ENCODE results near the gene CYP2F1. TPM values are rescaled to one million over a fixed set of nuclear protein-coding genes. Genes with fewer than 3 reads are reported as not detected.
"Not testable (repeated sequence)": the region's sequence is repeated elsewhere in the genome, so short reads cannot be mapped to it uniquely, and the experiment has no call there.

The CYP2F1 gene
- total RNA-seq, 1 donor from 2014 or later, result not detected

DNA sequence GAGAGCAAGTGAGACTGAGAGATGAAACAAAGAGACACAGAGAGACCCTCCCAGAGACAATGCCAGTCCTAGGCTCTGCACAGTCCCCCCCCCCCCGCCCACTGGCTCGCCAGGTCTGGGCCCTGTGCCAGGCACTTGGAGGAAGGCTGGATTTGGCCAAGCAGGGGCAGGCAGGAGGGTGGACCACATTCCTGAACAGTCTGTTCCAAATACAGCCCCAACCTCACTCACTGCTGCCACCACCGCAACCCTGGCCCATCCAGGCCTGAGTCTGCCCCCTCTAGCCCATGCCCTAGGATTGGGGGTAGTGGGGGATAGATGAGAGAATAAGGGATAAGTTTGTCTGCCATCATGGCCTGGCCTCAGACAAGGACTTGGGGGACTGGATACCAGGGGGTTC lies 19.0 kb downstream of the CYP2F1 start:
- no peak for DNase-seq (ENCODE audit: low spot score)
- H3K9me3 Mint-ChIP-seq, result no peaks in the 10 kb centered on the region
- H3K4me3 Mint-ChIP-seq, result no peak overlapping the region
- peaks cover 8% of the 10 kb centered on the region for H3K4me1 Mint-ChIP-seq (ENCODE audit: low read depth)
- intact Hi-C loops (cut with micrococcal nuclease), result no loop called here
- peak overlapping the region; percentile 50 for H3K27ac Mint-ChIP-seq
- H3K36me3 Mint-ChIP-seq (ENCODE audit: low read depth), result no peaks in the 10 kb centered on the region
- peaks cover 44% of the 10 kb centered on the region for H3K27me3 Mint-ChIP-seq (ENCODE audit: insufficient read depth)

DNA sequence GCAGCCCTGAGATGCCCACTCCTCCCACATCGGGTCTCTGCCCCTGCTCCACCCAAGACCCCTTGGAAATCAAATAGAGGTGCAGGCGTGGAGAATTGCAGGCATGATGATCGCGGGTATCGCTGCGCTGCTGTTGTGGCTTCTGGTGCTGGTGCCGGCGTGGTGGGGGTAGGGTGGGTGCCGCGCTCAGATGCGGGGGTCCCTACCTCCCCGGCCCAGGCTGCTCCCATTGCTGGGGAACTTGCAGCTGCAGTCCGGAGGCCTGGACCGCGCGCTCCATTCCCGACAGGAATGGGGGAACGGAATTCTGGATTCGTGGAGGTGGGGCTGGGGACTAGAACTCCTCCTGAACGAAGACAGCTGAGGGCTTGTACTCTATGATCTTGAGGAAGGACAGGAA lies 20.4 kb downstream of the CYP2F1 start:
- Mint-ChIP-seq H3K27me3 (ENCODE audit: insufficient read depth) (peaks cover 36% of the 10 kb centered on the region), H3K27ac (no peak overlapping the region), H3K36me3 (ENCODE audit: low read depth) (no peaks in the 10 kb centered on the region), H3K4me3 (peak overlapping the region; percentile 66), H3K4me1 (ENCODE audit: low read depth) (peaks cover 5% of the 10 kb centered on the region), H3K9me3 (no peaks in the 10 kb centered on the region)
- intact Hi-C loops (cut with micrococcal nuclease), result no loop called here
- no peak for DNase-seq (ENCODE audit: low spot score)

DNA sequence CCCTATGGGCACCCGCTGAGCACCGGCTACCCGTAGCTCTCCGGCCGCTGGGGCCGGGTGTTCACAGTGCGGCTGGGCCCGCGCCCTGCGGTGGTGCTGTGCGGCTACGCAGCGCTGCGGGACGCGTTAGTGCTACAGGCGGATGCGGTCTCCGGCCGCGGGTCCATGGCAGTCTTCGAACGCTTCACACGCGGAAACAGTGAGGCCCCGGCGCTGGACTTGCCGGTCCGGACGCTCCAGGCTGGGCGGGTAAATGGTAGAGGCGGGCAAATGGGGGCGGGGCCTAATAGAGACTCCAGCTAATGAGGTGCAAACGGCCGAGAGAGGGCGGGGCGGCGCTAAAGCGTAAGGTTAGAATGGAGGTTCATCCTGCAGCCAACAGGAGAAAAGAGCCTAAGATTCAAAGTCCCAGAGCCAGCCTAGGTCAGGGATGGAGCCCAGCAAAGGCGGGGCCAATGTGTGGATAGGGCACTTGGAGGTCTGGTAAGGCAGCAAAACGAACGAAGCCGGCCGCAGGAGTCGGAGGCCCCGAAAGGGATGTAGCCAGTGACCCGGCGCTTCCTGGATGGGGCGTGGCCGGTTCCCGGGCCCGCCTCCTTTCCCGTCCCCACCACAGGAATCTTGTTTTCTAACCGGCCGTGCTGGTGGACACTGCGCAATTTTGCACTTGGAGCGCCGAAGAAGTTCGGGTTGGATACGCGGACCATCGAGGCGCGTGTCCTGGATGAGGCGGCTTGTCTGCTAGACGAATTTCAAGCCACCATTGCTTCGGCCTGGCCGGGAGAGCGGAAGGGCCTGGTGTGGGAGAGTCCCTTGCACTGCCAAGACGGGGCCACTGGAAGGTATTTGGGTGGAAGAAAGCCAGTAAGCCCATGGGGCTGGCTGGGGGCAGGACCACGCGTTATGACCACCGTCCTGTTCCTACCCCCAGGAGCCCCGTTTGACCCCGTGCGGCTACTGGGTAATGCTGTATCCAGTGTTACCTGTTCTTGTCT lies 21.5 kb downstream of the CYP2F1 start:
- peak; percentile 8 for DNase-seq (ENCODE audit: low spot score)
- intact Hi-C loops (cut with micrococcal nuclease), result not testable (repeated sequence)

DNA sequence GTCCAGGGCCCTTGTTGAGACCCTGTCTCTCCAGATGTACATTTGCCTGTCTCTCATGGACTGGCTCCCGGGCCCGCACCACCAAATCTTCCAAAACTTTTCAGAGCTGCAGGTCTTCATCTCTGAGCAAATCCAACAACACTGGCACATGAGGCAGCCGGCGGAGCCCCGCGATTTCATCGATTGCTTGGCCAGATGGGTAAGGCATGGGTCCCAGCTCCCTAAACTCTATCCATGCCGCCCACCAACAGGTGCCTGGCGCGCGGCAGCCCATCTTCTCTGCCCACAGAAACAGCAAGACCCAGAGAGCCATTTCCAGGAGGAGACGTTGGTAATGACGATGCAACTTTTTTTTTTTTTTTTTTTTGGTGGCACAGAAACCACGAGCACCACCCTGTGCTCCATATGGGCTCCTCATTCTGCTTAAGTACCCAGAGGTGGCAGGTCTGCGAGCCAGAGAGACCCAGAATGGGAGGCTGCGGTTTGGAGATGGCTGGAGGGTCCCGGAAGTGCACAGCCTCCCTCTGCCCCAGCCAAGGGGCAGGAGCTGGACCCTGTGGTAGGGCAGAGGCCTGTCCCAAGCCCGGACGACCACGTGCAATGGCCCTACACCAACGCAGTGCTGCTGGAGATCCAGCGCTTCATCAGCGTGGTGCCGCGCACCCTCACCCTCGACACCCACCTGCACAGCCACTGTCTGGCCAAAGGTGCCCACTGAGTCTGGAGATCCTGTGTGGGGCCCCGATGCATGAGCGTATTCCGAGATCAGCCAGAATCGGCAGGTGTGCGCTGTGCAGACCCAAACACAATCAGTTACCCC lies 22.6 kb downstream of the CYP2F1 start:
- no peak overlapping the region for H3K27ac Mint-ChIP-seq
- no peaks in the 10 kb centered on the region for H3K9me3 Mint-ChIP-seq
- intact Hi-C loops (cut with micrococcal nuclease), result no loop called here
- no peak for DNase-seq (ENCODE audit: low spot score)
- peak overlapping the region; percentile 87 for H3K4me3 Mint-ChIP-seq
- peaks cover 18% of the 10 kb centered on the region for H3K27me3 Mint-ChIP-seq (ENCODE audit: insufficient read depth)
- H3K36me3 Mint-ChIP-seq (ENCODE audit: low read depth), result no peaks in the 10 kb centered on the region
- peaks cover 5% of the 10 kb centered on the region for H3K4me1 Mint-ChIP-seq (ENCODE audit: low read depth)

More for the DNA sequence above, 21.5 kb downstream of the CYP2F1 start:
- Mint-ChIP-seq H3K27ac (peak overlapping the region; percentile 61), H3K27me3 (ENCODE audit: insufficient read depth) (peaks cover 28% of the 10 kb centered on the region), H3K4me3 (peak overlapping the region; percentile 87)
- H3K4me1 Mint-ChIP-seq (ENCODE audit: low read depth); H3K9me3 Mint-ChIP-seq; H3K36me3 Mint-ChIP-seq (ENCODE audit: low read depth): not testable (repeated sequence)

DNA sequence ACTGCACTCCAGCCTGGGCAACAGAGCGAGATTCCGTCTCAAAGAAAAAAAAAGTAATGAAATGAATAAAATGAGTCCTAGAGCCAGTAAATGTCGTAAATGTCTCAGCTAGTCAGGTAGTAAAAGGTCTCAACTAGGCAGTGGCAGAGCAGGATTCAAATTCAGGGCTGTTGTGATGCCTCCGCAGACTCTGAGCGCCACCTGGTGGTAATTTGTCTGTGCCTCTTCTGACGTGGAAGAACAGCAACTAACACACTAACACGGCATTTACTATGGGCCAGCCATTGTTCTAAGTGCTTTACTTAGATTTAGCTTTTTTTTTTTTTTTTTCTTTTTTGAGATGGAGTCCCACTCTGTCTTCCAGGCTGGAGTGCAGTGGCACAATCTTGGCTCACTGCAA lies 30.2 kb downstream of the CYP2F1 start:
- Mint-ChIP-seq H3K4me1 (ENCODE audit: low read depth) (no peaks in the 10 kb centered on the region), H3K4me3 (no peak overlapping the region), H3K27me3 (ENCODE audit: insufficient read depth) (peaks cover 18% of the 10 kb centered on the region), H3K36me3 (ENCODE audit: low read depth) (no peaks in the 10 kb centered on the region), H3K9me3 (no peaks in the 10 kb centered on the region), H3K27ac (no peak overlapping the region)
- peak; percentile 80 for DNase-seq (ENCODE audit: low spot score)
- intact Hi-C loops (cut with micrococcal nuclease), result loop anchor here (1.0 to 5.0 kb wide), 4 partner anchors 18 to 482 kb away; no protein-coding TSS in a partner anchor

DNA sequence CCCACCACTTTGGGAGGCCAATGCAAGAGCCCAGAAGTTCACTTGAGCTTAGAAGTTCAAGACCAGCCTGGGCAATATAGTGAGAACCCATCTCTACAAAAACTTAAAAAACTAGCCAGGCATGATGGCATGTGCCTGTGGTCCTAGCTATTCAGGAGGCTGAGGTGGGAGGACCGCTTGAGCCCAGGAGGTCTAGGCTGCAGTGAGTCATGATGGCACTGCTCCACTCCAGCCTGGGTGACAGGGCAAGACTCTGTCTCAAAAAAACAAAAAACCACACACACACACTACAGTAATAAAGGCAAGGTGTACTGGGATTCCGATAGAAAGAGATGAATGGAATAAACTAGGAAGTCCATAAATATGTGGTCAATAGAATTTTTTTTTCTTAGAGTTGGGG lies 35.6 kb downstream of the CYP2F1 start:
- Mint-ChIP-seq H3K4me1 (ENCODE audit: low read depth) (no peaks in the 10 kb centered on the region), H3K27me3 (ENCODE audit: insufficient read depth) (peaks cover 23% of the 10 kb centered on the region), H3K36me3 (ENCODE audit: low read depth) (no peaks in the 10 kb centered on the region), H3K27ac (no peak overlapping the region), H3K4me3 (no peak overlapping the region), H3K9me3 (no peaks in the 10 kb centered on the region)
- intact Hi-C loops (cut with micrococcal nuclease), result no loop called here
- DNase-seq (ENCODE audit: low spot score), result no peak

DNA sequence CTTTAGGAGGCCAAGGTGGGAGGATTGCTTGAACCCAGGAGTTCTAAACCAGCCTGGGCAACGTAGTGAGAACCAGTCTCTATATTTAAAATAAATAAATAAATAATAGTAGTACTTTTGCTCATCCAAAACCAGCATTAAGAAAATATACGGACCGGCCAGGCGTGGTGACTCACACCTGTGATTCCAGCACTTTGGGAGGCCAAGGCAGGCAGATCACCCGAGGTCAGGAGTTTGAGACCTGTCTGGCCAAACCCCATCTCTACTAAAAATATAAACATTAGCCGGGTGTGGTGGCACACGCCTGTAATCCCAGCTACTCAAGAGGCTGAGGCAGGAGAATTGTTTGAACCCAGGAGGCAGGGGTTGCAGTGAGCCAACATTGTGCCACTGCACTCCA lies 36.8 kb downstream of the CYP2F1 start:
- H3K4me3 Mint-ChIP-seq; intact Hi-C loops (cut with micrococcal nuclease); H3K27ac Mint-ChIP-seq; DNase-seq (ENCODE audit: low spot score); H3K4me1 Mint-ChIP-seq (ENCODE audit: low read depth); H3K36me3 Mint-ChIP-seq (ENCODE audit: low read depth); H3K9me3 Mint-ChIP-seq: not testable (repeated sequence)
- peaks cover 20% of the 10 kb centered on the region for H3K27me3 Mint-ChIP-seq (ENCODE audit: insufficient read depth)

DNA sequence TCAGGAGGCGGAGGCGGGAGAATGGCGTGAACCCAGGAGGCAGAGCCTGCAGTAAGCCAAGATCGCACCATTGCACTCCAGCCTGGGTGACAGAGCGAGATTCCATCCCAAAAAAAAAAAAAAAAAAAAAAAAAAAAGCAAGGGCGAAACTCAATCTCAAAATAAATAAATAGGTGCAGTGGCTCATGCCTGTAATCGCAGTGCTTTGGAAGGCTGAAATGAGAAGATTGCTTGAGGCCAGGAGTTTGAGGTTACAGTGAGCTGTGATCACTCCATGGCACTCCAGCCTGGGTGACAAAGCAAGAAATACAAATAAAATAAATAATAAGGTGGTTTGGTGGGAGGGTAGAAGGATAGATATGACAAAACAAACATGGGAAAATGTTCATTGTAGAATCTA lies 39.8 kb downstream of the CYP2F1 start:
- Mint-ChIP-seq H3K36me3 (ENCODE audit: low read depth) (no peaks in the 10 kb centered on the region), H3K4me3 (no peak overlapping the region), H3K27ac (no peak overlapping the region), H3K4me1 (ENCODE audit: low read depth) (no peaks in the 10 kb centered on the region), H3K9me3 (no peaks in the 10 kb centered on the region), H3K27me3 (ENCODE audit: insufficient read depth) (peaks cover 9% of the 10 kb centered on the region)
- intact Hi-C loops (cut with micrococcal nuclease), result no loop called here
- no peak for DNase-seq (ENCODE audit: low spot score)

DNA sequence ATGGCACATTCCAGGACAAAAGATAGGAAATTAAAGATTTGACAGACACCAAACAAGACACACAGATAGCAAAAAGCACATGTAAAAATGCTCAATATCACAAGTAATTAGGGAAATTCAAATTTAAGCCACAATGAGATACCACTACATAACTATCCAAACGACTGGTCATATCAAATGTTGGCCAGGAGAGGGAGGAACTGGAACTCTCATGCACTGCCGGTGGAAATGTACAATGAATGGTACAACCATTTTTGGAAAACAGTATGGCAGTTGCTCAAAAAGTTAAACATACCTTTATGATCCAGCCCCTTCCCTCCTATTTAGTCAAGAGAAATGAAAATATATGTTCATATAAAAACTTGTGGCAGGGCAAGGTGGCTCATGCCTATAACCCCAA lies 42.0 kb downstream of the CYP2F1 start:
- intact Hi-C loops (cut with micrococcal nuclease), result no loop called here
- no peak for DNase-seq (ENCODE audit: low spot score)
- H3K36me3 Mint-ChIP-seq (ENCODE audit: low read depth), result no peaks in the 10 kb centered on the region
- no peaks in the 10 kb centered on the region for H3K9me3 Mint-ChIP-seq
- peaks cover 9% of the 10 kb centered on the region for H3K27me3 Mint-ChIP-seq (ENCODE audit: insufficient read depth)
- H3K4me3 Mint-ChIP-seq, result no peak overlapping the region
- H3K27ac Mint-ChIP-seq, result no peak overlapping the region
- H3K4me1 Mint-ChIP-seq (ENCODE audit: low read depth), result no peaks in the 10 kb centered on the region

DNA sequence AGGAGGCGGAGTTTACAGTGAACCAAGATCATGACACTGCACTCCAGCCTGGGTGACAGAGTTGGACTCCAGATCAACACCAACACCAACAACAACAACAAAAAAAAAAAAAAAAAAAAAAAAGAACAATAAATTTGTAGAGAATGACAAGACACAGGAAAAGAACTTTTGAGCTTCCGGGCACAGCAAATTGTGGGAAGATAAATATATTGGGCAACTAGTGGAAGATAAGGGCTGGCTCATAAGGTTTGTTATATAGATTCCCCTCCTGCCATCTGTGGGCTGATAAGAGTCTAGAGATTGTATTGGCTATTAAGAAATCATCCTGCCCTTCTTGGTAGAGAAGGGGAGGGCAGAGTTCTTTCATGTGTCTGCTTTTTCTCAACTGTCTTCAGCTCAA lies 45.6 kb downstream of the CYP2F1 start:
- H3K9me3 Mint-ChIP-seq, result no peaks in the 10 kb centered on the region
- no peaks in the 10 kb centered on the region for H3K4me1 Mint-ChIP-seq (ENCODE audit: low read depth)
- DNase-seq (ENCODE audit: low spot score), result no peak

DNA sequence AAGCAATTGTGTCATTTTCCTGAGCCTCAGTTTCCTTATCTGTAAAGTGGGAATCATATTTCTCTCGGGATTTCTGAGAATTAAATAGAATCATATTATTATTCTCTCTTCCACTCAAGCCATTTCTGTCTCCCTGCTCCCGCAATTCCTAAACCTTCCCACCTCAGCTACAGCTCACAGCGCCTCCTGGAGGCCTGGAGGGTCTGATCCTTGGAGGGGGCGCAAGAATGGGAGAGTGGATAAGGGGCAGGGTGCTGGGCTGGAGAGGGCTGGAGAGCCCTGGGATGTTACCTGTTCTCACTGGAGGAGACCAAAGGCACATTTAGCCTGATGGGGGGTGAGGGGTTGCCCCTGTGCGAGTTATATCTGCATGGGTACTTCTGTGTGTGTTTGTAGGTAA lies 47.7 kb downstream of the CYP2F1 start:
- peaks cover 5% of the 10 kb centered on the region for H3K27me3 Mint-ChIP-seq (ENCODE audit: insufficient read depth)
- no peaks in the 10 kb centered on the region for H3K36me3 Mint-ChIP-seq (ENCODE audit: low read depth)
- no peak overlapping the region for H3K4me3 Mint-ChIP-seq
- no peaks in the 10 kb centered on the region for H3K4me1 Mint-ChIP-seq (ENCODE audit: low read depth)
- no peak for DNase-seq (ENCODE audit: low spot score)
- intact Hi-C loops (cut with micrococcal nuclease), result no loop called here
- no peak overlapping the region for H3K27ac Mint-ChIP-seq
- H3K9me3 Mint-ChIP-seq, result no peaks in the 10 kb centered on the region

More for the DNA sequence above, 45.6 kb downstream of the CYP2F1 start:
- Mint-ChIP-seq H3K4me3 (no peak overlapping the region), H3K27me3 (ENCODE audit: insufficient read depth) (peaks cover 5% of the 10 kb centered on the region), H3K36me3 (ENCODE audit: low read depth) (no peaks in the 10 kb centered on the region), H3K27ac (no peak overlapping the region)
- intact Hi-C loops (cut with micrococcal nuclease), result no loop called here

DNA sequence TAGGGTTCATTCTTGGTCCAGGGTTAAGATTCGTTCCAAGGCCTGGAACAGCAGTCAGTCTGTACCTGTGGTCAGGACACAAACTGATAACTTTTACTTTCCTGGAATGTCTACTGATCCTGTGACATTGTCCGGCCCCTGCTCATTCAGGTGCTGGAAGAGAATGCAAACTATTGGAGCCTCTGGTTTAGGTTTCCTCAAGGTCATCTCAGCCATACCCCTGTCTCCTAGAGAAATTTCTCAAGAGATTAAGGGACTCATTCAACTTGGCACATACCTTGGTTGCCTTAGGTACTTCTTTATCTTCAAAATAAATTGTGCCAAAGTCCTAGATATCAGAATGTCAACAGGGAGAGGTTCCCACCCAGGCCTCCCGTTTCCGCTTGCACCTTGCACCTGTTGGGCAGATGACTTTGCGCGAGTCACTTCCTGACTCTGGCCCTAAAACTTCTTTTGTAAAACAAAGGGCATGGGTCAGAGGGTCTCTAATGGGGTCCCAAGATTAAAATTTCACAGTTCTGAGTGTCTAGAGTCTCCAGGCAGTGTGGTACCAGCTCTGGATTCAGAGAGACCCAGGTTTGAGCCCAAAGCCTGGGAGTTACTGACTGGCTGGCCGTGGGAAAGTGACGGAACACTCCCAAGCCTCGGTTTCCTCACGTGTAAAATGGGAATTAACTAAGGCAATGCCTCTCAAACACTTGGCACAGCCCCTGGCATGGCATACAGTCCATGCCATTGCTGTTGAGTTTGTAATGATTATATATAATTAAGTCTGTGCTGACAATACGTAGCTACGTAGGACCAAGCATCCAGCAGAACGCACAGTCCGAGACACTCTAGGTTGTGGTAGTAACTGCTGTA lies 52.9 kb downstream of the CYP2F1 start:
- DNase-seq (ENCODE audit: low spot score), result no peak
- Mint-ChIP-seq H3K27ac (no peak overlapping the region), H3K36me3 (ENCODE audit: low read depth) (no peaks in the 10 kb centered on the region), H3K9me3 (no peaks in the 10 kb centered on the region), H3K27me3 (ENCODE audit: insufficient read depth) (peaks cover 2% of the 10 kb centered on the region), H3K4me3 (no peak overlapping the region), H3K4me1 (ENCODE audit: low read depth) (no peaks in the 10 kb centered on the region)
- intact Hi-C loops (cut with micrococcal nuclease), result no loop called here

All from activated T-helper 1 cell treated with anti-CD3 and anti-CD28 coated beads, Interleukin-12 subunit alpha, Interleukin-12 subunit beta, Interleukin-2, Interleukin-4 antibody, amounts not matched to agents 30 ng/mL and 10 ng/mL and 1 ng/mL, durations not matched to agents 14 hours and 24 hours and 36 hours (primary cell).